Activated CD4-positive, alpha-beta T cell treated with anti-CD3 and anti-CD28 coated beads, Interleukin-2, amount 50 U/mL, for 1 hour (primary cell): Measurements from ENCODE around the gene ACTR10.

Experiments used
- DNase-seq: peaks from one replicate; pipeline ENCODE4 v3.0.0-alpha.2; 2020

Gene ACTR10

GRCh38 chr14:58199726-58200479 is at the start of gene ACTR10:
TSS of gene ACTR10 (plus strand) at chr14:58200149. CDS start at chr14:58200218, 69 bp downstream.
- peak; percentile 81 for DNase-seq

- DNase-seq = no peak
Observed at GRCh38 chr14:58150243-58150805, 49.6 kb upstream of the ACTR10 start.

- DNase-seq = no peak
Observed at GRCh38 chr14:58151133-58152013, 48.6 kb upstream of the ACTR10 start.

GRCh38 chr14:58152014-58152857 is 47.7 kb upstream of the ACTR10 start, which contains the start of gene ARMH4:
TSS of gene ARMH4 (minus strand) at chr14:58152213. CDS start at chr14:58139358, 12,855 bp downstream.
- DNase-seq = peak; percentile 50

- no peak for DNase-seq
Observed at GRCh38 chr14:58160561-58160960, 39.4 kb upstream of the ACTR10 start.

- peak; percentile 77 for DNase-seq
Observed at GRCh38 chr14:58166005-58166983, 33.7 kb upstream of the ACTR10 start.

- no peak for DNase-seq
Observed at GRCh38 chr14:58167057-58167456, 32.9 kb upstream of the ACTR10 start.

- DNase-seq = no peak
Observed at GRCh38 chr14:58167891-58168290, 32.1 kb upstream of the ACTR10 start.

GRCh38 chr14:58171090-58171489 is 28.9 kb upstream of the ACTR10 start:
- DNase-seq = no peak

GRCh38 chr14:58177125-58177524 is 22.8 kb upstream of the ACTR10 start:
- no peak for DNase-seq

GRCh38 chr14:58189176-58189575 is 10.8 kb upstream of the ACTR10 start:
- DNase-seq = no peak

- no peak for DNase-seq
Observed at GRCh38 chr14:58191763-58192601, 8.0 kb upstream of the ACTR10 start.

GRCh38 chr14:58193542-58193941 is 6.4 kb upstream of the ACTR10 start:
- no peak for DNase-seq

- DNase-seq = no peak
Observed at GRCh38 chr14:58196198-58196597, 3.8 kb upstream of the ACTR10 start.

- DNase-seq = no peak
Observed at GRCh38 chr14:58198086-58198485, 1.9 kb upstream of the ACTR10 start.

GRCh38 chr14:58200480-58200841 is 512 bp downstream of the ACTR10 start:
- DNase-seq = no peak

GRCh38 chr14:58200846-58201245 is 897 bp downstream of the ACTR10 start:
- no peak for DNase-seq

GRCh38 chr14:58213176-58213575 is 13.2 kb downstream of the ACTR10 start:
- no peak for DNase-seq

GRCh38 chr14:58215191-58215914 is 15.4 kb downstream of the ACTR10 start:
- DNase-seq = no peak

- no peak for DNase-seq
Observed at GRCh38 chr14:58216544-58216943, 16.6 kb downstream of the ACTR10 start.
